NCI-H1092 treated with DMSO at 0.1 percent for 48 hours (cell line): ENCODE data around the gene NPEPL1.
"Not testable (repeated sequence)": the region's sequence is repeated elsewhere in the genome, so short reads cannot be mapped to it uniquely, and the experiment has no call there.

ENCODE experiments used
- DNase-seq: peaks from one replicate; lab custom pipeline; 2025; lab: John Stamatoyannopoulos, UW

The NPEPL1 gene

GRCh38 chr20:58744836-58745235 lies 52.2 kb downstream of the NPEPL1 start:
- no peak for DNase-seq

GRCh38 chr20:58745391-58745790 lies 52.8 kb downstream of the NPEPL1 start:
- no peak for DNase-seq

GRCh38 chr20:58746620-58747019 lies 54.0 kb downstream of the NPEPL1 start:
- DNase-seq, result no peak

GRCh38 chr20:58747211-58747610 lies 54.6 kb downstream of the NPEPL1 start:
- no peak for DNase-seq

- DNase-seq, result no peak
Observed at GRCh38 chr20:58748618-58749017, 56.0 kb downstream of the NPEPL1 start.

GRCh38 chr20:58749098-58749769 lies 56.6 kb downstream of the NPEPL1 start:
- no peak for DNase-seq

GRCh38 chr20:58749979-58750378 lies 57.4 kb downstream of the NPEPL1 start:
- DNase-seq, result no peak

GRCh38 chr20:58750706-58751105 lies 58.1 kb downstream of the NPEPL1 start:
- DNase-seq, result not testable (repeated sequence)

GRCh38 chr20:58751979-58752378 lies 59.4 kb downstream of the NPEPL1 start:
- DNase-seq, result no peak

- no peak for DNase-seq
Observed at GRCh38 chr20:58752565-58752964, 60.0 kb downstream of the NPEPL1 start.

GRCh38 chr20:58753267-58753921 lies 60.8 kb downstream of the NPEPL1 start:
- DNase-seq, result no peak

- DNase-seq, result no peak
Observed at GRCh38 chr20:58753922-58754551, 61.4 kb downstream of the NPEPL1 start.

- no peak for DNase-seq
Observed at GRCh38 chr20:58754584-58754983, 62.0 kb downstream of the NPEPL1 start.

GRCh38 chr20:58755062-58755697 lies 62.6 kb downstream of the NPEPL1 start:
- DNase-seq, result no peak

- DNase-seq, result no peak
Observed at GRCh38 chr20:58755766-58756449, 63.3 kb downstream of the NPEPL1 start.

- no peak for DNase-seq
Observed at GRCh38 chr20:58756450-58756775, 63.8 kb downstream of the NPEPL1 start.

- not testable (repeated sequence) for DNase-seq
Observed at GRCh38 chr20:58757647-58758046, 65.0 kb downstream of the NPEPL1 start.

- DNase-seq, result no peak
Observed at GRCh38 chr20:58759947-58760346, 67.3 kb downstream of the NPEPL1 start.

- no peak for DNase-seq
Observed at GRCh38 chr20:58760856-58761255, 68.3 kb downstream of the NPEPL1 start.

GRCh38 chr20:58762120-58762519 lies 69.5 kb downstream of the NPEPL1 start:
- DNase-seq, result no peak

- no peak for DNase-seq
Observed at GRCh38 chr20:58763076-58763475, 70.5 kb downstream of the NPEPL1 start.
